Muscle layer of duodenum (tissue), 2 donors: ENCODE results near the gene MCOLN2.

Source experiments
- H3K27ac ChIP-seq: one replicate; pipeline ENCODE4 v1.7.0; 2013; ENCODE audit warnings: mild to moderate bottlenecking, low read length
- H3K27me3 ChIP-seq: one replicate; pipeline ENCODE4 v1.7.0; 2013; ENCODE audit warnings: low read depth, mild to moderate bottlenecking, control low read depth, low read length
- H3K36me3 ChIP-seq, 2 donors: one replicate each; pipeline ENCODE4 v1.7.0; 2013; ENCODE audit warnings: low read length in 2 of 2, control low read depth in 1 of 2, mild to moderate bottlenecking in 1 of 2; ENCODE audit not compliant: insufficient read depth in 2 of 2, control insufficient read depth in 1 of 2
- H3K4me1 ChIP-seq, 2 donors: one replicate each; pipeline ENCODE4 v1.7.0; 2013; ENCODE audit warnings: low read length in 2 of 2, mild to moderate bottlenecking in 2 of 2, control low read depth in 1 of 2, moderate library complexity in 1 of 2; ENCODE audit not compliant: insufficient read depth in 2 of 2, control insufficient read depth in 1 of 2
- H3K4me3 ChIP-seq, 2 donors: one replicate each; pipeline ENCODE4 v1.7.0; 2013; ENCODE audit warnings: low read length in 2 of 2, low read depth in 1 of 2, mild to moderate bottlenecking in 1 of 2
- H3K9me3 ChIP-seq, 2 donors: one replicate each; pipeline ENCODE4 v1.7.0; 2013; ENCODE audit warnings: low read length in 2 of 2, control low read depth in 1 of 2, mild to moderate bottlenecking in 1 of 2; ENCODE audit not compliant: control insufficient read depth in 1 of 2
- donor health status: healthy.

The MCOLN2 gene

GRCh38 chr1:84982395-84982794, 14.5 kb downstream of the MCOLN2 start:
- Histone ChIP-seq H3K9me3 (no peaks in the 10 kb centered on the region), H3K27me3 (no peaks in the 10 kb centered on the region), H3K4me3 (no peak overlapping the region), H3K36me3 (no peaks in the 10 kb centered on the region), H3K27ac (no peak overlapping the region), H3K4me1 (no peaks in the 10 kb centered on the region)

GRCh38 chr1:84975035-84975434, 21.9 kb downstream of the MCOLN2 start:
- Histone ChIP-seq H3K4me1 (no peaks in the 10 kb centered on the region), H3K27me3 (no peaks in the 10 kb centered on the region), H3K36me3 (no peaks in the 10 kb centered on the region), H3K27ac (no peak overlapping the region), H3K9me3 (no peaks in the 10 kb centered on the region), H3K4me3 (no peak overlapping the region)

GRCh38 chr1:84973498-84974334, 23.2 kb downstream of the MCOLN2 start:
- H3K27ac ChIP-seq: no peak overlapping the region

GRCh38 chr1:84972377-84972987, 24.4 kb downstream of the MCOLN2 start:
- Histone ChIP-seq H3K9me3 (no peaks in the 10 kb centered on the region), H3K36me3 (no peaks in the 10 kb centered on the region), H3K27me3 (no peaks in the 10 kb centered on the region), H3K4me1 (no peaks in the 10 kb centered on the region), H3K4me3 (no peak overlapping the region), H3K27ac (no peak overlapping the region)

More at GRCh38 chr1:84973498-84974334, 23.2 kb downstream of the MCOLN2 start:
- no peaks in the 10 kb centered on the region for H3K27me3 ChIP-seq
- H3K36me3 ChIP-seq: no peaks in the 10 kb centered on the region
- no peak overlapping the region for H3K4me3 ChIP-seq
- no peaks in the 10 kb centered on the region for H3K9me3 ChIP-seq
- H3K4me1 ChIP-seq: no peaks in the 10 kb centered on the region

- Histone ChIP-seq H3K4me3 (no peak overlapping the region), H3K9me3 (no peaks in the 10 kb centered on the region), H3K4me1 (no peaks in the 10 kb centered on the region), H3K27ac (no peak overlapping the region), H3K36me3 (no peaks in the 10 kb centered on the region), H3K27me3 (no peaks in the 10 kb centered on the region)
Observed at GRCh38 chr1:84971957-84972356, 25.0 kb downstream of the MCOLN2 start.

- H3K27ac ChIP-seq: no peak overlapping the region
- no peaks in the 10 kb centered on the region for H3K4me1 ChIP-seq
- H3K36me3 ChIP-seq: no peaks in the 10 kb centered on the region
- no peaks in the 10 kb centered on the region for H3K27me3 ChIP-seq
- no peaks in the 10 kb centered on the region for H3K9me3 ChIP-seq
- no peak overlapping the region for H3K4me3 ChIP-seq
Observed at GRCh38 chr1:84969489-84970250, 27.2 kb downstream of the MCOLN2 start.

- H3K4me1 ChIP-seq: no peaks in the 10 kb centered on the region
- H3K27me3 ChIP-seq: no peaks in the 10 kb centered on the region
- H3K27ac ChIP-seq: no peak overlapping the region
Observed at GRCh38 chr1:84968865-84969264, 28.0 kb downstream of the MCOLN2 start.

GRCh38 chr1:84968101-84968500, 28.8 kb downstream of the MCOLN2 start:
- Histone ChIP-seq H3K27ac (no peak overlapping the region), H3K36me3 (no peaks in the 10 kb centered on the region), H3K9me3 (no peaks in the 10 kb centered on the region)

More at GRCh38 chr1:84968865-84969264, 28.0 kb downstream of the MCOLN2 start:
- H3K4me3 ChIP-seq: no peak overlapping the region
- no peaks in the 10 kb centered on the region for H3K9me3 ChIP-seq
- H3K36me3 ChIP-seq: no peaks in the 10 kb centered on the region

GRCh38 chr1:84967666-84968065, 29.2 kb downstream of the MCOLN2 start:
- no peak overlapping the region for H3K27ac ChIP-seq
- H3K36me3 ChIP-seq: no peaks in the 10 kb centered on the region
- H3K9me3 ChIP-seq: no peaks in the 10 kb centered on the region
- no peaks in the 10 kb centered on the region for H3K27me3 ChIP-seq
- no peaks in the 10 kb centered on the region for H3K4me1 ChIP-seq
- H3K4me3 ChIP-seq: no peak overlapping the region

More at GRCh38 chr1:84968101-84968500, 28.8 kb downstream of the MCOLN2 start:
- Histone ChIP-seq H3K27me3 (no peaks in the 10 kb centered on the region), H3K4me3 (no peak overlapping the region), H3K4me1 (no peaks in the 10 kb centered on the region)

GRCh38 chr1:84963021-84963420, 33.9 kb downstream of the MCOLN2 start:
- no peaks in the 10 kb centered on the region for H3K9me3 ChIP-seq
- no peak overlapping the region for H3K4me3 ChIP-seq
- no peak overlapping the region for H3K27ac ChIP-seq
- H3K27me3 ChIP-seq: no peaks in the 10 kb centered on the region
- no peaks in the 10 kb centered on the region for H3K4me1 ChIP-seq
- no peaks in the 10 kb centered on the region for H3K36me3 ChIP-seq

- no peak overlapping the region for H3K4me3 ChIP-seq
- no peak overlapping the region for H3K27ac ChIP-seq
- no peaks in the 10 kb centered on the region for H3K4me1 ChIP-seq
- H3K27me3 ChIP-seq: no peaks in the 10 kb centered on the region
- no peaks in the 10 kb centered on the region for H3K9me3 ChIP-seq
- no peaks in the 10 kb centered on the region for H3K36me3 ChIP-seq
Observed at GRCh38 chr1:84961316-84961715, 35.6 kb downstream of the MCOLN2 start.
